Renal pelvis (tissue), 4 donors: ENCODE data around the gene MGAT5. TPM values are rescaled to one million over a fixed set of nuclear protein-coding genes. Genes with fewer than 3 reads are reported as not detected.

Source experiments
- DNase-seq: peaks from one replicate; pipeline ENCODE4 v3.0.0-alpha.2; 2013
- polyA plus RNA-seq, 3 donors: library from polyadenylated mRNA; unstranded; fragments of 120-200 nt; gene quantifications; one replicate each; pipeline ENCODE4 v1.2.1, GENCODE V29; 2013; ENCODE audit not compliant: insufficient read length in 3 of 3

Gene MGAT5
- polyA plus RNA-seq, 3 donors, result 44.3 to 47.4 (median 46.4) TPM

GRCh38 chr2:134300585-134300984, 46.7 kb downstream of the MGAT5 start:
- DNase-seq, result no peak

- DNase-seq, result no peak
Measured at GRCh38 chr2:134301099-134301927, 47.4 kb downstream of the MGAT5 start.

GRCh38 chr2:134301928-134302260, 48.0 kb downstream of the MGAT5 start:
- DNase-seq, result no peak

GRCh38 chr2:134304394-134305108, 50.7 kb downstream of the MGAT5 start:
- no peak for DNase-seq

- no peak for DNase-seq
Measured at GRCh38 chr2:134305109-134305491, 51.2 kb downstream of the MGAT5 start.

GRCh38 chr2:134306521-134306920, 52.6 kb downstream of the MGAT5 start:
- no peak for DNase-seq

- peak; percentile 31 for DNase-seq
Measured at GRCh38 chr2:134307334-134307733, 53.5 kb downstream of the MGAT5 start.

- no peak for DNase-seq
Measured at GRCh38 chr2:134308474-134309385, 54.9 kb downstream of the MGAT5 start.

GRCh38 chr2:134310107-134311079, 56.5 kb downstream of the MGAT5 start:
- no peak for DNase-seq

- DNase-seq, result no peak
Measured at GRCh38 chr2:134312482-134312881, 58.6 kb downstream of the MGAT5 start.

- no peak for DNase-seq
Measured at GRCh38 chr2:134314202-134314601, 60.3 kb downstream of the MGAT5 start.

GRCh38 chr2:134314681-134315368, 61.0 kb downstream of the MGAT5 start:
- DNase-seq, result peak; percentile 40

GRCh38 chr2:134315471-134315870, 61.6 kb downstream of the MGAT5 start:
- no peak for DNase-seq

- DNase-seq, result no peak
Measured at GRCh38 chr2:134319596-134320254, 65.9 kb downstream of the MGAT5 start.

- no peak for DNase-seq
Measured at GRCh38 chr2:134320930-134321329, 67.1 kb downstream of the MGAT5 start.

- no peak for DNase-seq
Measured at GRCh38 chr2:134323777-134324176, 69.9 kb downstream of the MGAT5 start.

GRCh38 chr2:134324430-134324829, 70.6 kb downstream of the MGAT5 start:
- DNase-seq, result no peak

- peak; percentile 28 for DNase-seq
Measured at GRCh38 chr2:134324947-134325346, 71.1 kb downstream of the MGAT5 start.

- no peak for DNase-seq
Measured at GRCh38 chr2:134325696-134326095, 71.8 kb downstream of the MGAT5 start.

GRCh38 chr2:134327367-134327766, 73.5 kb downstream of the MGAT5 start:
- no peak for DNase-seq
